ENCODE measurements around the gene PUSL1.
"Not testable (repeated sequence)": the region's sequence is repeated elsewhere in the genome, so short reads cannot be mapped to it uniquely, and the experiment has no call there.

PUSL1 gene

GRCh38 chr1:1310476-1311053 is 2.2 kb downstream of the PUSL1 start:
- DNase-seq (ENCODE audit: low read depth): no peak

- DNase-seq (ENCODE audit: low read depth): no peak
These were observed 3.0 kb downstream of the PUSL1 start for GRCh38 chr1:1311107-1312104.

- no peak for DNase-seq (ENCODE audit: low read depth)
These were observed 4.3 kb downstream of the PUSL1 start for GRCh38 chr1:1312450-1313314.

- DNase-seq (ENCODE audit: low read depth): no peak
These were observed 5.3 kb downstream of the PUSL1 start for GRCh38 chr1:1313500-1314236.

- DNase-seq (ENCODE audit: low read depth): no peak
These were observed 5.8 kb downstream of the PUSL1 start for GRCh38 chr1:1314237-1314586.

- no peak for DNase-seq (ENCODE audit: low read depth)
These were observed 6.4 kb downstream of the PUSL1 start for GRCh38 chr1:1314678-1315335.

- no peak for DNase-seq (ENCODE audit: low read depth)
These were observed 7.1 kb downstream of the PUSL1 start for GRCh38 chr1:1315435-1315954.

- DNase-seq (ENCODE audit: low read depth): not testable (repeated sequence)
These were observed 7.8 kb downstream of the PUSL1 start for GRCh38 chr1:1316199-1316598.

- no peak for DNase-seq (ENCODE audit: low read depth)
These were observed 9.0 kb downstream of the PUSL1 start for GRCh38 chr1:1317420-1317819.

- DNase-seq (ENCODE audit: low read depth): peak; percentile 96
These were observed 9.8 kb downstream of the PUSL1 start for GRCh38 chr1:1318131-1318652.

- no peak for DNase-seq (ENCODE audit: low read depth)
These were observed 10.6 kb downstream of the PUSL1 start for GRCh38 chr1:1318777-1319645.

- DNase-seq (ENCODE audit: low read depth): no peak
These were observed 11.2 kb downstream of the PUSL1 start for GRCh38 chr1:1319646-1319941.

- no peak for DNase-seq (ENCODE audit: low read depth)
These were observed 12.5 kb downstream of the PUSL1 start for GRCh38 chr1:1320666-1321448.

- DNase-seq (ENCODE audit: low read depth): no peak
These were observed 13.1 kb downstream of the PUSL1 start for GRCh38 chr1:1321477-1321876.

GRCh38 chr1:1322418-1322817 is 14.0 kb downstream of the PUSL1 start:
- no peak for DNase-seq (ENCODE audit: low read depth)

- no peak for DNase-seq (ENCODE audit: low read depth)
These were observed 14.6 kb downstream of the PUSL1 start for GRCh38 chr1:1322952-1323351.

- no peak for DNase-seq (ENCODE audit: low read depth)
These were observed 15.7 kb downstream of the PUSL1 start for GRCh38 chr1:1324084-1324523.

GRCh38 chr1:1324524-1325287 is 16.3 kb downstream of the PUSL1 start, which contains the start of the genes CPTP and INTS11:
Gene CPTP (plus strand): TSS chr1:1324802. CDS start chr1:1326911, 2,109 bp downstream.
Gene INTS11 (minus strand): TSS chr1:1324660. CDS start chr1:1324608, 52 bp downstream.
- DNase-seq (ENCODE audit: low read depth): peak; percentile 86

All from fibroblast of gingiva (primary cell).